ENCODE measurements around the gene KSR2.
"Not testable (repeated sequence)": the region's sequence is repeated elsewhere in the genome, so short reads cannot be mapped to it uniquely, and the experiment has no call there.

The KSR2 gene

DNA sequence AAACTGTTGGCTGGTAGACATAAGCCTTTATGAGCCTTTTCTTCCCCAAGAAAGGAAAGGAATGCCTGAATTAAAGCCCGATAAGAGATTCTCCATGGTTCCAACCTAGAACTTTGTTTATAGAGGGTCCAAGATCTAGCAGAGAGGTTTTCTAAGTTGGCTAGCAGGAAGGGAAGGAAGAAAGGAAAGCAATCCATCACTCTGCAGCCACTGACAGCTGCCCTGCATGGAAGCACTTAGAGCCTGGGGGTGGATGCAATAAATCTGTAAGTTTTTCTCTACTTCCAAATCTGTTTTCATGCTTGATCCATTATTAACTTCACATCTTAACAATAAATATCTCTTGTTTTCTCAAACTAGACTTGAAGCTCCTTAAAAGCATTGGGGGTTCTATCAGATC is 224.4 kb downstream of the KSR2 start:
- TF ChIP-seq, protein P1, sequence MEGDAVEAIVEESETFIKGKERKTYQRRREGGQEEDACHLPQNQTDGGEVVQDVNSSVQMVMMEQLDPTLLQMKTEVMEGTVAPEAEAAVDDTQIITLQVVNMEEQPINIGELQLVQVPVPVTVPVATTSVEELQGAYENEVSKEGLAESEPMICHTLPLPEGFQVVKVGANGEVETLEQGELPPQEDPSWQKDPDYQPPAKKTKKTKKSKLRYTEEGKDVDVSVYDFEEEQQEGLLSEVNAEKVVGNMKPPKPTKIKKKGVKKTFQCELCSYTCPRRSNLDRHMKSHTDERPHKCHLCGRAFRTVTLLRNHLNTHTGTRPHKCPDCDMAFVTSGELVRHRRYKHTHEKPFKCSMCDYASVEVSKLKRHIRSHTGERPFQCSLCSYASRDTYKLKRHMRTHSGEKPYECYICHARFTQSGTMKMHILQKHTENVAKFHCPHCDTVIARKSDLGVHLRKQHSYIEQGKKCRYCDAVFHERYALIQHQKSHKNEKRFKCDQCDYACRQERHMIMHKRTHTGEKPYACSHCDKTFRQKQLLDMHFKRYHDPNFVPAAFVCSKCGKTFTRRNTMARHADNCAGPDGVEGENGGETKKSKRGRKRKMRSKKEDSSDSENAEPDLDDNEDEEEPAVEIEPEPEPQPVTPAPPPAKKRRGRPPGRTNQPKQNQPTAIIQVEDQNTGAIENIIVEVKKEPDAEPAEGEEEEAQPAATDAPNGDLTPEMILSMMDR (conservative IDR thresholded peaks at IDR 0.05; ENCODE audit: control insufficient read depth, insufficient read depth, low read depth, low read length), result no peak
- H3K4me3 ChIP-seq (ENCODE audit: control insufficient read depth, low read depth, low read length), result no peak overlapping the region
- DNase-seq (ENCODE audit: low read depth), result no peak

DNA sequence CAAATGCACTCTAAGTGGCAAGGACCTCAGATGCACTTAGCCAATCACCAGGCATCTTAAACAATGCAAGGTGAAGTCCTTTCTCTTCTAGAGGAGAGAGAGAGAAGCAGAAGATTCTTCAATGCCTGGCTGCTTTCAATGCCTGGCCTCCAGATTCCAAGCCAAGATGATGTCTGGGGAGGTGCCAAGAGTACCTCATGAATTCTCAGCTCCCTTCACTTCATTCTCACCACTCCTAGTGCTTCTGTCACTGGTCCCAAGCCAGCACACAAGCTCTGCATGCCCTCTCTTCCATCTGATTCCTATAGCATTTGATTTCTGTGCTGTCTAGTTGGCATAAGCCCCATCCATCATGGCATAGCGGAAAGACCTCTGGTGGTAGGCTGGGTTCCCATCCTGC is 225.0 kb downstream of the KSR2 start:
- H3K4me3 ChIP-seq (ENCODE audit: control insufficient read depth, low read depth, low read length), result no peak overlapping the region
- TF ChIP-seq, protein P1 (conservative IDR thresholded peaks at IDR 0.05; ENCODE audit: control insufficient read depth, insufficient read depth, low read depth, low read length), result no peak
- no peak for DNase-seq (ENCODE audit: low read depth)

DNA sequence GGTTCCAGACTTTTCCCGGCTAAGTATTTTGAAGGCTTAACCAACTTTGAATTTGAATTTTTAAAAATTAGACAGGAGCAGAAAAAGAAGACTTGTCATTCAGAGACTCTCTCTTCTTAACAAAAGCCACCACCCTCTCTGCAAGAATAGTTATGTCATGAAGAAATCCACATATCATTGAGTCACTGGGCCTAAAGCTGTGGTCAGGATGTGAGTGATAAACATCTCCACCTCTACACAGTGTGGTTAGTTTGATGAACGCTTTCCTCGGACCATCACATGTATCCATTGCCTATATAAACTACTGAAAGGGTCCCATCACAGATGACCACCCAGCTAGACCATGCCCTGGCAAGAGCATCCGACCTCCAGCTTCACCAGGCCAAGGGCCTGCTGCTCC is 226.1 kb downstream of the KSR2 start:
- no peak overlapping the region for H3K4me3 ChIP-seq (ENCODE audit: control insufficient read depth, low read depth, low read length)
- no peak for DNase-seq (ENCODE audit: low read depth)
- TF ChIP-seq, protein P1 (conservative IDR thresholded peaks at IDR 0.05; ENCODE audit: control insufficient read depth, insufficient read depth, low read depth, low read length), result no peak

DNA sequence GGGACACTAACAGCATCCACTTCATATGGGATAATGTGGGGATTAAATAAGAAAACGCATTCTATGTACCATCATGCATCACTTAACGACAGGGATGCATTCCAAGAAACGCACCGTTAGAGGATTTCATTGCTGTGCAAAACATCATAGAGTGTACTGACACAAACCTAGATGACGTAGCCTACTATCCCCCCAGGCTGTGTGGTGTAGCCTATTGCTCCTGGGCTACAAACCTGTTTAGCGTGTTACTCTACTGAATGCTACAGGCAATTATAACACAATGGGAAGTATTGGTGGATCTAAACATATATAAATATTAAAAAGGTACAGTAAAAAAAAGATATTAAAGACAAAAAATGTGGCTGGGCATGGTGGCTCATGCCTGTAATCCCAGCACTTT is 230.6 kb downstream of the KSR2 start:
- no peak for DNase-seq (ENCODE audit: low read depth)
- TF ChIP-seq, protein P1 (conservative IDR thresholded peaks at IDR 0.05; ENCODE audit: control insufficient read depth, insufficient read depth, low read depth, low read length), result no peak
- no peak overlapping the region for H3K4me3 ChIP-seq (ENCODE audit: control insufficient read depth, low read depth, low read length)

DNA sequence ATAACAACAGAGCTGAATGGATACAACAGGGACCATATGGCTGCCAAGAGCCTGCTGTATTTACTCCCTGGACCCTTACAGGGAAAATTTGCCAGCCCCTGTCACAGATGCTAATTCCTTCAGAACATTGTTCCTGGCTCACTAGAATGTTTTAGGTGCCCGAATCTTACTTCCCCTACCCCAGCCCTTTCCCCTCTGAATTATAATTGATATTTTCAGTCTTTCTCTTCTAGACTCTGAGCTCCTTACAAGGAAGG is 235.3 kb downstream of the KSR2 start:
- no peak for DNase-seq (ENCODE audit: low read depth)
- no peak overlapping the region for H3K4me3 ChIP-seq (ENCODE audit: control insufficient read depth, low read depth, low read length)
- TF ChIP-seq, protein P1 (conservative IDR thresholded peaks at IDR 0.05; ENCODE audit: control insufficient read depth, insufficient read depth, low read depth, low read length), result no peak

DNA sequence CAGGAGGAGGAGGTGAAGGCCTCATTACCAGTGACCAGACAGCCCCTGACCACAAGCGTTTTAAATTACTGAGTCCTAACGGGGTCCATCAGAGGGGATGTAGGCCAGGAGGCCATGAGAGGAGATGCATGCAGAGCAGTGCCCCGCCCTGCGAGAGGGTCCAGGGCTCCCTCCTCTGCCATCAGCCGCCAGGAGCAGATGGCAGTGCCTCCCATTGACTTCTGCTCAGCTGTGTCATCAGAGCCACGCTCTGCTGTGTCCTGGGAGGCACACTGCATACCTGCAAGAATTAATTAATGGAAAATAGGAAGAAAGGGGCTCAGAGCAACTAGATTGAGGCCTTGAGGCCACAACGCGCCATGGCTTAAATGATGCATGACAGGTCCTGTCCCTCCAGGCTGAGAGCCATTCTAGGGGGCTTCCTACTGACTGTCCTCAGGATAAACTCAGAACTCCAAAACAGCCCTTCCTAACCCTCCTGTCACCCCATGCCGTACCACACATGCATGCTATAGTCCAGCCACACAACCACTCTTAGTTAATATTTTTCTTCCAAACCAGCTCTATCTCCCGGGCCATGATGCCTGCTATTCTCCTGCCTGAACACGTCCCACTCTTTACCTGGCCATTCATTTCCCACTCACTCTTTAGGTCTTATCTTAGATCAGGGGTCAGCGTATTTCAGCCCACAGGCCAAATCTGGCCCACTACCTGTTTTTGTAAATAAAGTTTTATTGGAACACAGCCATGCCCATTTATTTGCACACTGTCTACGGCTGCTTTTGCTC is 235.8 kb downstream of the KSR2 start:
- TF ChIP-seq, protein P1 (conservative IDR thresholded peaks at IDR 0.05; ENCODE audit: control insufficient read depth, insufficient read depth, low read depth, low read length), result no peak
- no peak for DNase-seq (ENCODE audit: low read depth)
- H3K4me3 ChIP-seq (ENCODE audit: control insufficient read depth, low read depth, low read length), result no peak overlapping the region

DNA sequence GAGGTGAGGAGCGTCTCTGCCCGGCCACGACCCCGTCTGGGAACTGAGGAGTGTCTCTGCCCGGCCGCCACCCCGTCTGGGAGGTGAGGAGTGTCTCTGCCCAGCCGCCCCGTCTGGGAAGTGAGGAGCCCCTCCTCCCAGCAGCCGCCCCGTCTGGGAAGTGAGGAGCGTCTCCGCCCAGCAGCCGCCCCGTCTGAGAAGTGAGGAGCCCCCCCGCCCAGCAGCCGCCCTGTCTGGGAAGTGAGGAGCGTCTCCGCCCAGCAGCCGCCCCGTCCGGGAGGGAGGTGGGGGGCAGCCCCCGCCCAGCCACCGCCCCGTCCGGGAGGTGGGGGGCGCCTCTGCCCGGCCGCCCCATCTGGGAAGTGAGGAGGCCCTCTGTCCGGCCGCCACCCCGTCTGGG is 237.7 kb downstream of the KSR2 start:
- not testable (repeated sequence) for DNase-seq (ENCODE audit: low read depth); H3K4me3 ChIP-seq (ENCODE audit: control insufficient read depth, low read depth, low read length)
